Parathyroid adenoma (tissue), 2 donors: ENCODE results near the gene CCIN.

Experiments
- H2AFZ ChIP-seq: fragments of 300-600 bp; sonication (generic); one replicate; pipeline ENCODE4 v1.7.0; 2017; ENCODE audit warnings: antibody characterized with exemption, mild to moderate bottlenecking
- H3K27ac ChIP-seq: fragments of 300-600 bp; sonication (generic); one replicate; pipeline ENCODE4 v1.7.0; 2017
- H3K27me3 ChIP-seq: fragments of 300-600 bp; sonication (generic); one replicate; pipeline ENCODE4 v1.7.0; 2017; ENCODE audit warnings: low read length; ENCODE audit not compliant: control insufficient read depth, insufficient read depth
- H3K36me3 ChIP-seq: fragments of 300-600 bp; sonication (generic); one replicate; pipeline ENCODE4 v1.7.0; 2017; ENCODE audit warnings: low read length; ENCODE audit not compliant: control insufficient read depth, insufficient read depth
- H3K4me1 ChIP-seq: fragments of 300-600 bp; sonication (generic); one replicate; pipeline ENCODE4 v1.7.0; 2017; ENCODE audit warnings: control low read depth
- H3K4me2 ChIP-seq: fragments of 300-600 bp; sonication (generic); one replicate; pipeline ENCODE4 v1.7.0; 2017; ENCODE audit warnings: low read length
- H3K4me3 ChIP-seq: fragments of 300-600 bp; sonication (generic); one replicate; pipeline ENCODE4 v1.7.0; 2017; ENCODE audit warnings: low read depth, low read length
- H3K79me2 ChIP-seq: fragments of 300-600 bp; sonication (generic); one replicate; pipeline ENCODE4 v1.7.0; 2017; ENCODE audit warnings: control low read depth
- H3K9ac ChIP-seq: fragments of 300-600 bp; sonication (generic); one replicate; pipeline ENCODE4 v1.7.0; 2017; ENCODE audit warnings: mild to moderate bottlenecking
- H3K9me3 ChIP-seq: fragments of 300-600 bp; sonication (generic); one replicate; pipeline ENCODE4 v1.7.0; 2017; ENCODE audit warnings: low read length; ENCODE audit not compliant: control insufficient read depth
- CTCF ChIP-seq: fragments of 300-600 bp; sonication (generic); IDR thresholded peaks from one replicate; pipeline ENCODE4 v1.7.0; 2017; ENCODE audit warnings: antibody characterized with exemption, mild to moderate bottlenecking
- donor health status: primary hyperparathyroidism.

The CCIN gene

GRCh38 chr9:36138901-36139300, 30.3 kb upstream of the CCIN start:
- Histone ChIP-seq H3K4me1 (no peaks in the 10 kb centered on the region), H3K9me3 (no peaks in the 10 kb centered on the region), H3K27ac (no peak overlapping the region), H3K9ac (no peak overlapping the region), H3K4me2 (no peak overlapping the region), H3K27me3 (no peaks in the 10 kb centered on the region), H2AFZ (no peak overlapping the region), H3K4me3 (no peak overlapping the region), H3K79me2 (no peaks in the 10 kb centered on the region), H3K36me3 (no peaks in the 10 kb centered on the region)
- no peak for TF ChIP-seq CTCF

GRCh38 chr9:36140086-36141084, 28.8 kb upstream of the CCIN start:
- Histone ChIP-seq H3K9ac (no peak overlapping the region), H3K27me3 (no peaks in the 10 kb centered on the region), H3K79me2 (no peaks in the 10 kb centered on the region), H3K4me3 (no peak overlapping the region), H3K4me1 (no peaks in the 10 kb centered on the region), H3K4me2 (no peak overlapping the region), H3K27ac (no peak overlapping the region), H3K9me3 (no peaks in the 10 kb centered on the region), H3K36me3 (no peaks in the 10 kb centered on the region), H2AFZ (no peak overlapping the region)
- TF ChIP-seq CTCF: no peak

- Histone ChIP-seq H3K79me2 (no peaks in the 10 kb centered on the region), H3K36me3 (no peaks in the 10 kb centered on the region), H2AFZ (no peak overlapping the region), H3K27ac (no peak overlapping the region), H3K4me1 (no peaks in the 10 kb centered on the region), H3K9me3 (no peaks in the 10 kb centered on the region), H3K4me2 (no peak overlapping the region), H3K4me3 (no peak overlapping the region), H3K9ac (no peak overlapping the region), H3K27me3 (no peaks in the 10 kb centered on the region)
- TF ChIP-seq CTCF: no peak
These were observed 27.9 kb upstream of the CCIN start for GRCh38 chr9:36141288-36141687.

- TF ChIP-seq CTCF: no peak
- no peaks in the 10 kb centered on the region for H3K27me3 ChIP-seq
- H3K4me3 ChIP-seq: no peak overlapping the region
- no peaks in the 10 kb centered on the region for H3K79me2 ChIP-seq
- H3K9ac ChIP-seq: no peak overlapping the region
- no peak overlapping the region for H3K4me2 ChIP-seq
- no peaks in the 10 kb centered on the region for H3K4me1 ChIP-seq
- H3K36me3 ChIP-seq: no peaks in the 10 kb centered on the region
- no peak overlapping the region for H3K27ac ChIP-seq
- H3K9me3 ChIP-seq: no peaks in the 10 kb centered on the region
- H2AFZ ChIP-seq: no peak overlapping the region
These were observed 27.4 kb upstream of the CCIN start for GRCh38 chr9:36141761-36142160.
